Loucy (cell line): ENCODE results near the gene PDE8B.

Experiments
- H2AFZ ChIP-seq: fragments of 200-600 bp; sonication (generic); 2 replicates; pipeline ENCODE4 v1.6.0; 2016; ENCODE audit warnings: antibody characterized with exemption, mild to moderate bottlenecking, low read length, moderate library complexity
- H3F3A ChIP-seq: fragments of 200-600 bp; 2 replicates; pipeline ENCODE4 v1.6.0; 2016; ENCODE audit warnings: antibody characterized with exemption, low read depth, mild to moderate bottlenecking
- H3K27me3 ChIP-seq: fragments of 200-600 bp; sonication (generic); 2 replicates; pipeline ENCODE4 v1.6.1; 2014; ENCODE audit warnings: low read length, mild to moderate bottlenecking; ENCODE audit not compliant: insufficient read depth, poor library complexity, severe bottlenecking
- H3K36me3 ChIP-seq: fragments of 200-600 bp; sonication (generic); 2 replicates; pipeline ENCODE4 v1.6.1; 2016; ENCODE audit warnings: low read length; ENCODE audit not compliant: insufficient read depth
- H3K4me1 ChIP-seq: fragments of 200-600 bp; sonication (generic); 2 replicates; pipeline ENCODE4 v1.5.1; 2014; ENCODE audit warnings: low read length, mild to moderate bottlenecking; ENCODE audit not compliant: insufficient read depth, poor library complexity, severe bottlenecking
- H3K4me2 ChIP-seq: fragments of 200-600 bp; sonication (generic); 2 replicates; pipeline ENCODE4 v1.6.0; 2014; ENCODE audit warnings: antibody characterized with exemption, low read length, low read depth, mild to moderate bottlenecking; ENCODE audit not compliant: poor library complexity, severe bottlenecking
- H3K4me3 ChIP-seq: fragments of 200-600 bp; sonication (generic); 2 replicates; pipeline ENCODE4 v1.5.1; 2014; ENCODE audit warnings: low read length, mild to moderate bottlenecking, mixed read lengths; ENCODE audit not compliant: poor library complexity, severe bottlenecking
- H3K79me2 ChIP-seq: fragments of 200-600 bp; sonication (generic); 2 replicates; pipeline ENCODE4 v1.6.1; 2014; ENCODE audit warnings: low read length; ENCODE audit not compliant: insufficient read depth
- H3K9ac ChIP-seq: fragments of 200-600 bp; sonication (generic); 2 replicates; pipeline ENCODE4 v1.6.0; 2014; ENCODE audit warnings: mild to moderate bottlenecking, low read depth, low read length, moderate library complexity; ENCODE audit not compliant: poor library complexity, severe bottlenecking
- H3K9me2 ChIP-seq: fragments of 200-600 bp; sonication (generic); replicated peaks from 2 replicates; pipeline ENCODE4 v1.6.1; 2016; ENCODE audit warnings: low read depth, low read length, mixed read lengths
- H3K9me3 ChIP-seq: fragments of 200-600 bp; sonication (generic); 2 replicates; pipeline ENCODE4 v1.6.1; 2014; ENCODE audit warnings: mild to moderate bottlenecking, antibody characterized with exemption, low read length, low read depth; ENCODE audit not compliant: insufficient read depth
- H4K20me1 ChIP-seq: fragments of 200-600 bp; sonication (generic); 2 replicates; pipeline ENCODE4 v1.6.0; 2014; ENCODE audit warnings: antibody characterized with exemption, low read length, mild to moderate bottlenecking; ENCODE audit not compliant: insufficient read depth, poor library complexity, severe bottlenecking
- CTCF ChIP-seq: fragments of 200-600 bp; sonication (generic); conservative IDR thresholded peaks from 2 replicates; pipeline ENCODE4 v1.5.1; 2014; ENCODE audit warnings: mild to moderate bottlenecking, antibody characterized with exemption, low read length
- EZH2phosphoT487 ChIP-seq: fragments of 200-600 bp; IDR thresholded peaks from 2 replicates; pipeline ENCODE4 v1.6.1; 2018; ENCODE audit warnings: antibody characterized with exemption, mild to moderate bottlenecking, moderate library complexity, borderline replicate concordance

Gene PDE8B

DNA sequence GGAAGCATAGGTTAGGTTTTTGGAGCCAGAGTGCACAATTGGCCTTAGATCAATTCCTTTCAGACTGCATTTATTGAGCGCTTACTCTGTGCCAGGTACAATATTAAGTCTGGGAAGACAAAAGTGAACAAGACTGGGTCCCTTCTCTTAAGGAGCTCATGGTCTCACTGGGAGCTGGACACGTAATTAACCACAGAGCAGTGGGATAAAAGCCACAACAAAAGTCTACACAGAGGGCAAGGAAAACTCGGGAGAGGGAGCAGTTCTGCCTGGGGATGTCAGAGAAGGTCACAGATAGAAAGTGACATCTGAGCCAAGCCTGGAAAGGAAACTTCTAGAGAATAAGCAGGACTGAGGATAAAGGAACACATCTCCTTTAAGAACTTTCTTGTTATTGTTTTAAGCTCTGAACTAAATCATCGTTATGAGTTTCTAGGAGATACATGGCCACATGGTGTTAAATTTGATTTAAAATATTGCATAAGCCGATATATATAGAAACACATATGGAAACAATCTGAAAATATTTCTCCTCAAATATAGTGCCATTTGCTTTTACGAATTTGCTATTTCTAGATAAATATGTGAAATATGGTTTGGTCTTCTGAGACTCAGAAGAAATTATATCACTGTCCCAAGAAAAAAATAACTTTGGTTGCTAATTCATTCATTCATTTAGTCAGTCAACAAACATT is 40.1 kb upstream of the PDE8B start:
- no peak overlapping the region for H2AFZ ChIP-seq
- no peak for TF ChIP-seq CTCF
- TF ChIP-seq EZH2phosphoT487 = no peak
- no peaks in the 10 kb centered on the region for H3K9me2 ChIP-seq
- H3K4me1 ChIP-seq = no peaks in the 10 kb centered on the region
- no peaks in the 10 kb centered on the region for H3F3A ChIP-seq
- no peak overlapping the region for H3K9ac ChIP-seq
- no peaks in the 10 kb centered on the region for H3K79me2 ChIP-seq
- no peaks in the 10 kb centered on the region for H3K27me3 ChIP-seq
- no peaks in the 10 kb centered on the region for H4K20me1 ChIP-seq
- H3K9me3 ChIP-seq = no peaks in the 10 kb centered on the region
- H3K4me2 ChIP-seq = no peak overlapping the region
- no peaks in the 10 kb centered on the region for H3K36me3 ChIP-seq
- H3K4me3 ChIP-seq = no peak overlapping the region

- TF ChIP-seq EZH2phosphoT487 (no peak), CTCF (no peak)
- Histone ChIP-seq H3K36me3 (no peaks in the 10 kb centered on the region), H2AFZ (no peak overlapping the region), H3K27me3 (no peaks in the 10 kb centered on the region), H3F3A (no peaks in the 10 kb centered on the region), H3K79me2 (no peaks in the 10 kb centered on the region), H3K4me1 (no peaks in the 10 kb centered on the region), H3K4me3 (no peak overlapping the region), H3K9me3 (no peaks in the 10 kb centered on the region), H4K20me1 (no peaks in the 10 kb centered on the region), H3K9me2 (no peaks in the 10 kb centered on the region), H3K9ac (no peak overlapping the region), H3K4me2 (no peak overlapping the region)
These were observed 39.2 kb upstream of the PDE8B start for GRCh38 chr5:77171141-77171910.

- Histone ChIP-seq H3K9ac (no peak overlapping the region), H3K9me2 (no peaks in the 10 kb centered on the region), H3K27me3 (no peaks in the 10 kb centered on the region), H3K4me2 (no peak overlapping the region), H3K9me3 (no peaks in the 10 kb centered on the region), H3K79me2 (no peaks in the 10 kb centered on the region), H2AFZ (no peak overlapping the region), H4K20me1 (no peaks in the 10 kb centered on the region), H3K36me3 (no peaks in the 10 kb centered on the region), H3K4me1 (no peaks in the 10 kb centered on the region), H3F3A (no peaks in the 10 kb centered on the region), H3K4me3 (no peak overlapping the region)
- TF ChIP-seq CTCF = no peak
- TF ChIP-seq EZH2phosphoT487 = no peak
These were observed 37.7 kb upstream of the PDE8B start for GRCh38 chr5:77172713-77173328.
